ENCODE data around the gene CDK6. TPM values are rescaled to one million over a fixed set of nuclear protein-coding genes. Genes with fewer than 3 reads are reported as not detected.

The CDK6 gene
- polyA plus RNA-seq, 3 donors: 40.8 to 45.1 (median 42.3) TPM

DNA sequence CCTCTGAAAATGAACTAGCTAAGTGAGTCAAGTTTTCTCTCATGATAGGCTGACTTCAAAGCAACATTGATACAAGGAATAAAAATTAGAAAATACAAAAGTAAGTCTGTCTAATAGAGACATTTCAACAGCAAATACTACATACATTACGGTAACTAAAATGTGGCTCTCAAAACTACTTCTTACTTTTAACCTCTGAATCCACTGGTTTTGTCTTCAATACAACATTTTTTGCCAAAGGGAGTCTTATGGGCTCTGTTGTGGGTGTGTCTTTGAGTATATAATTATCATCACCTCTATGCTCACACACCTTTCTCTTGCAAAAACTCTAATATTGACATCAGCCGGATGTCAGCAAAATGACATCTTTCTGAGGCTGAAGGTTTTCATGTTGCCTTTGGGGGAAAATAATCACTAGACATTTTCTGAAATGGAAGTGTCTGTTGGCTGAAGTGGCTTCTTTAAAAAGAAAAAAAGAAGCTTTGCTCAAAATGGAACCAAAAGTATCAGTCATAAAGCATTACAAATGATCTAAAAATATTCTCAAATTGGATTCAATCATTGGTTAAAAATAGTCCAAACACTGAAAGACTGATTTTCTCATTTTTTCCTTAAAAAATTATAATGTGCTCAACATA is 204.4 kb downstream of the CDK6 start:
- DNase-seq (ENCODE audit: low read depth in 3 of 3, low spot score in 2 of 3): no peak

DNA sequence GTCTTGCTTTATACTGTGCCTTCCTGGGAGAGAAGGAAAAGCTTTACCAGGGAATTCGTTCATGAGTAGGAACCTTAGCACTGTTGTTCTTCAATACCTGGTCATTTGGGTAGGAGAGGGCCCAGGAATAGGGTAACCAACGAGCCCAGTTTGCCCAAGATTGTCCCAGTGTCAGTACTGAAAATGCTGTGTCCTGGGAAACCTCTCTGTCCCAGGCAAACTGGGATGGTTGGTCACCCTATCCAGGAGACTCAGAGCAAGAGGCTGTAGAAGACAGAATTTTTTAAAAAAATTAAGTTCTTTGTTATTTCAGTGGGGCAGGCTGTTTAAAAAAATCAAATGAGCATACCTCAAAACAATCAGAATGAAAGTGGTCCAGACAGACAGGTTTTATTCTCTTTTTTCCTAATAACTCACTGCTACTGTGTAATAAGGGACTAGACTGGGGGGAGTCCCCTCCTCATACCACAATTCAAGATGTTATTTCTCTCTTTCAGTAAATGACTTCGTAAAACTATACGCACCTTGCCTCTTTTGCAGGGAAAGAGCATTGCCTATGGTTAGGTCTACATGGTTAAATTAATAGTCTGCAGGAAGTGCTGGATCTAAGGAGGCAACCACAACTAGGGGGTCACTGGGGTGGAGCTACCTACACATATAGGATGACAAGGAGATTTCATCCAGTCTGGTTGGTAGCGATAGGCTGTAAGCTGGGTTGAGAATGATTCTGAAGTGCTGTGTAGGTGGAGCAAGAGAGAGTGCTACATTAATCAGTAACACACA is 205.1 kb downstream of the CDK6 start:
- DNase-seq (ENCODE audit: low read depth in 3 of 3, low spot score in 2 of 3): no peak

DNA sequence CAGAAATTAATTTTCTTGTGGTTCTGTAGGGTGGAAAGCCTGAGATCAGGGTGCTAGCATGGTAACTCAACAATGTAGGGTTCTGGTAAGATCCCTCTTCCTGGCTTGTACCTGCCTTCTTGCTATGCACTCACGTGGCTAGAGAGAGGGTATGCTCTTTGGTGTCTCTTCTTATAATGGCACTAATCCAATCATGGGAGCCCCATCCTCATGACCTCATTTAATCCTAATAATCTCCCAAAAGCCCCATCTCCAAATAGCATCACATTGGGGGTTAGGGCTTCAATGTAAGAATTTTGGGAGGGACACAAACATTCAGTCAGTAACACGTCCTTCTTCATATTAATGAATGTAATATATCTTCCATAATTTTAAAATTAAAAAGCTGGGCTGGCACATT is 206.6 kb downstream of the CDK6 start:
- DNase-seq (ENCODE audit: low read depth in 3 of 3, low spot score in 2 of 3): no peak

DNA sequence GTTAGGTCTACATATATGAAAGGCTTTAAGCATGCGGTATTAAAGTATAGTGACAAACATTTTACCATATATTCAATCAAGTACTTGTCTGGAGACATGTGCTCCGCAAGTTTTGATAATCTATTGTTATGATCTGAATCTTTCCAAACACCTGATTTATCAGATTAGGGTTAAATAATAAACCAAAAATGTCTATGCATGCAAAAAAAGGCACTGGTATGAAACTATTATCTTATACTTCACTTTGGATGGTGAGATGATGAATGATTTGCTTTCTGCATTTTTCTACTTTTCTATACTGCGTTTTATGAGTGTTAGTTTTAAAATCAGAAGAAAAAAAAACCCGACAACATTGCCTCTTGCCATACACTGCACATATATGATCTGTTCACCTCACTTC is 208.4 kb downstream of the CDK6 start:
- no peak for DNase-seq (ENCODE audit: low read depth in 3 of 3, low spot score in 2 of 3)

DNA sequence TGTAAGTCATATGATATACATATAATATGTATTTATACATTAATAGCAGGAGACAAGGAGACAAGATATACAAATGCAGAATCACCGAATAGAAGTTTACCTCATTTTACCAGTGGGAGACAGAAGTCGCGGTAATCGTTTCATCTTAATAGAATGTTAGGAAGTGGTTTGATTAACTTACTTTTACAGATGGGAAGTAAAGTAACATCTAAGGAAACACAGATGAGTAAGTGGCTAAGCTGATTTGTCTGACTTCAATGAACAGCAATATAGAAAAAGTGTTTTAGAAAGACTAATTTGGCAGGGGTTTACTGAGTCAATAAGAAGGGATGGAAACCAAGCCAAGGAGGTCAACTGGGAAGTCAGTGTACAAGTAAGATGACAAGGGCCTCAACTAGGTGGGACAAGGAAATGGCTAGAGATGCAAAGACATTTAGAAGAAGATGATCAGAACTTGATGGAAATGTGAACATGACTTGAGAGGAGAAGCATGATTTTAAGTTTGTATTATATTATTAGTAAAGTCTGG is 210.0 kb downstream of the CDK6 start:
- no peak for DNase-seq (ENCODE audit: low read depth in 3 of 3, low spot score in 2 of 3)

DNA sequence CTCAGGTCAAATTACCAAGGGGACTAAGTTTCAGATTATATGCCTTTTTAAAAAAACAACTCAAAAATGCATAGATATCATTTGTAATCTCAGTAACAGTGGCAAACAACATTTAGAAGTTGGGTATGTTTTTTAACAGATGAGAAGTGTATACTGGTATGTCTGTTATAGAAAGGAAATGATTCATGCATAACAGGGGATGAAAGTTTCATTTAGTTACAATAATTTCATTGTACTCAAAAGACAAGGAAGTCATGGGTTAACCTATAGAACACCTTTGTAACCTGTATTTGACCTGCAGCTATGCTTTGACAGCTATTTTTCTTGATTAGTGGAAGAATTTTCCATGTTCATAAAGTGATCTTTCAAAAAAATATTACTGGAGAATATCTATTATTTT is 210.8 kb downstream of the CDK6 start:
- no peak for DNase-seq (ENCODE audit: low read depth in 3 of 3, low spot score in 2 of 3)

DNA sequence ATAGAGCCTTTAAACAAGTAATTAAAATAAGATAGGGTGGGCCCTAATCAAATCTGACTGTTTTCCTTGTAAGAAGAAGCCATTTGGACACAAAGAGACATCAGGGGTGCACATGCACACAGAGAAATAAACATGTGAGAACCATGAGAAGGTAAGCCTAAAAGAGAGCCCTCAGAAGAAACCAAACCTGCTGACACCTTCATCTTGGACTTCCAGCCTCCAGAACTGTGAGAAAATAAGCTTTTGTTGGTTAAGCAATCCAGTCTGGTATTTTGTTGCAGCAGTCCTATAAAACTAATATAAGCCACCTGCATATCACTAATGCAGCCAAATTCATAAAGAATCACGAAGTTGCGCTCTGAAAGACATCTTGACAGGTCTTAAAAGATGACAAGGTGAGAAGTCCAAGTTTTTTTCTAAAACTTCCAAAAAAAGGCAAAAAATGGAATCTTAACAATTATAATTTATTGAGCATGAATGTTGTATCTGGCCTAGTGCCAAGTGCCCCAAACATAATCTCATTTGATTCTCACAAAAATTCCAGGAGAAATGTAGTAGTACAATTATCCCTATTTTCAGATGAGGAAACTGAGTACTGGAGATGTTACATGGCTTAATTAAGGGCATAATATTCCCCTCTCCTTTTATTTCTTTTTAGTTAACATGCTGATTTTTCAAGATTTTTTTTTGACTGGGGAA is 211.9 kb downstream of the CDK6 start:
- no peak for DNase-seq (ENCODE audit: low read depth in 3 of 3, low spot score in 2 of 3)

DNA sequence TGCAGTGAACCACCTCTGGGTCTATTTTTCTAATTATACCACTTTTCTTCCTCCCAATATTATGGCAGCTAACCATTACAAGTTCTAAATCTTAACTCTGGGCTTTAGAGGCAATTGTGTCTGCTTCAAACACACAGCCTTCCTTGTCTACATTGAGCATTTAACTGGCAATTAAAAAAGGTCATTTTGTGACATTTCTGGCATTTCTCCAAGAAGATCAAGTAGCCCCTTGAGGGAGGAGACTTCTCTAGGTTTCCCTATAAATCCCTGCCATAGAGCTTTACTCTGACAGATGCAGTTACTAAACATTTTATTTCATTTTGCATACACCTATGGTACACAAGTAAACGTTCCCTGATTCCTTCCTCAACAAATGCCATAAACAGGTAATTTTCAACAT is 212.8 kb downstream of the CDK6 start:
- DNase-seq (ENCODE audit: low read depth in 3 of 3, low spot score in 2 of 3): no peak

DNA sequence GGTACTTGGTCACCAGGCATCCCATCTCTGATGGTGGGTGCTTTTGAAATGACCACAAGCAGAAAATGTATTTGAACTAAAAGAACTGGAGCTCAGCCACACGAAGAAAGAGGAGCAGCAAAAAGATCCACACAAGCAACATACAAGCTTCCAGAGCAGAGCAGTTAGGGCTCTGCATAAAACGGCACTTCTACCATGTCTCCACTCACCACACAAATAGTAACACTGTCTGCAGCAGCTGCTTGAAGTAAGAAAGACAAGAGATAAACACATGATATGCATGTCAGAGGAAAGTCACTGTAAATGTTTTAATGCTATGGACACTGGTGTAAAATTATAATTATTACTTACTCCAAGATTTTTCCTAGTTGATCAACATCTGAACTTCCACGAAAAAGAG is 213.7 kb downstream of the CDK6 start:
- DNase-seq (ENCODE audit: low read depth in 3 of 3, low spot score in 2 of 3): no peak

DNA sequence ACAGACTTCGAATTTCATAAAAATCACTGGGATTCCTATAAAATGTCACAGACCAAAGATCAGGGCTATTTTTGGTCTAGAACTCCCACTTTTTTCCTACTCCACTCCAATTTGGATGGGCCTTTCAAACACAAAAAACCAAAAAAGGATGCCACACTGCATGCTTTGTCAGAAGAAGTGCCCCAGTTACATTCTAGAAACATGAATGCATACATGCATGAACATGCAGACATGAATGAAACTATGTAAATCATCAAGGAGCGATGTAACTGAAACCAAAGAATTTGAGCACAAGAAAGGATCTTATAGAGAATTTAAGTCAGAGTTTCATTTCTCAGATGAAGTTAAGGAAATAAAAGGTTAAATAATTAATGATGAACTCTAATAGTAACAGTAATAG is 214.3 kb downstream of the CDK6 start:
- DNase-seq (ENCODE audit: low read depth in 3 of 3, low spot score in 2 of 3): no peak

DNA sequence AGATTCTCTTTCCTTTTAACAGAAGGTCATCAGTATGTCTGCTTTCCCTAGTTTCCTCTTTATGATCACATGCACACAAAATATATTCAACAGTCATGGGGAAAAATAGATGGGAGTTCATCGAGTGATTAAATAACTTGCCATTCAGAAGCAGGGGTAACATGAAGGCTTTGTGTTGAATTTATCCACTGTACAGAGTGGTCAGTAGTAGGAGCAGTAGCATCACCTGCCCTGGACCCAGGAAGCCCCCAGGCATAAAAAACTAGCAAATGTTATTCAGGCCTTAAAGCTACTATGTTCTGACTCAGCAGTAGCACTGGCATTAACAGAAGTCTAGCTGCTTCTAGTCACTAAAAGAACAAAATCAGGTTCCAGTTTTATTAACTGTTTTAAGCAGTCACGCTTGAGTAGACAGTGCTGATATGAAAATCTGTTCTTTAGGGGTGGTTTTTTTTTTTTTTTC is 214.8 kb downstream of the CDK6 start:
- no peak for DNase-seq (ENCODE audit: low read depth in 3 of 3, low spot score in 2 of 3)

DNA sequence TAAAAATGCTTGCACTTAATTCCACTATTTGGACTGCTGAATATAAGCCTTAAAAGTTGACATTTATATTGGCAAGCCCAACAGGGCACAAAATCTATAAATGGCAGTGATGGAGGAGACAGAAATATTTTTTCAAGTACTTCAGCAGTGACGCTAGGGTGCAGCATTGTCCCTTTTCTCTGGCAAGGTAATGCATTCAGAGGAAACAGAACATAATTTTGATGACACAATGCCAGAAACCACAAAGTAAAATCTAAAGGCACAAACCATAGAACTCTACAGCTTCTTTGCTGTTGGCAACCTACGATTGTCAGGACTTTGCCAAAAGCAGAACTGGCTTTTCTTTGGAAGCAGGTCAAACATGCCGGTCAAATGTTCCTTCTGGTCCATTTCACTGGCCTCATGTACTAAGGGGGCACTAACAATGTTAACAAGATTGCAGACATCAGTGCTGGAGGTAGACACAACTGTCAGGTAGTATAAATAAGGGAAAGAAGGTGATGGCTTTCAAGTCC is 215.3 kb downstream of the CDK6 start:
- no peak for DNase-seq (ENCODE audit: low read depth in 3 of 3, low spot score in 2 of 3)

DNA sequence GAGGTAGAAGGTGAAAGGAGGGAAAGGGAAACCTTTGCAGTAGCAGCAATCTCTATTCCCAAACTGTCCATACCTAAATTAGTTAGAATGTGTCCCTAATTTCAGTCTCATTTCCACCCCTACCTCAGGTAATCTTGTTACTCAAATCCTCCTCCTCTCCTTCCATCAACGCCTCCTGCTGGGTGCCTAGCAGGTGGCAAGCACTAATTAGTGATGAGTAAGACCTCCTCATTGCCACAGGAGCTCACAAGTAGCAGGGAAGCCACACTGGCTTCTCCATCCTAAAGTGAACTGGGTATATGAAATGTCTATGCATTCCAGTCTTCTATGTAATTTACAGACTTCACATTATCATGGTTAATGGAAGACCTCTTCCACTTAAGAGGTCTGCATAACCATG is 220.5 kb downstream of the CDK6 start:
- DNase-seq (ENCODE audit: low read depth in 3 of 3, low spot score in 2 of 3): no peak

DNA sequence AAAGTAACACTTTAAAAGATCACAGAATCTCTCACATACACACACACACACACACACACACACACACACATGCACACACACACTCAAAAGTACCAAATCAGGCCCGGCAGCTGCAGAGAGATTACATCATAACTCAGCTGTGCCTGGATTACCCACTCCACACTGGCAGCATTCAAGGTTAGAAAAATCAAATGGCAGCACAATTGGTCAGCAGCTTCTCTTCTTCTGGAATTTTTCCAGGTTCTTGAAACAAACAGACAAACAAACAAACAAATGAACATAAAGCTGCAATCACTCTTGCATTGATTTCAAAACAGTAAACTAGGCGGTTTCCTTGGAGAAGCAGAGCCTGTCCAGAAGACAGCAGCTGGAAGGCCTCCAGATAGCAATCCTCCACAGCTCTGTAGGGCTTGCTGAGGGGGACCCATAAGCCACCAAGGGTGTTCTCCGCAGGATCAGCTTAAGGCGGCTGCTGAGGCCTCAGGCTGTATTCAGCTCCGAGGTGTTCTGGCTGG is 221.7 kb downstream of the CDK6 start:
- DNase-seq (ENCODE audit: low read depth in 3 of 3, low spot score in 2 of 3): no peak

DNA sequence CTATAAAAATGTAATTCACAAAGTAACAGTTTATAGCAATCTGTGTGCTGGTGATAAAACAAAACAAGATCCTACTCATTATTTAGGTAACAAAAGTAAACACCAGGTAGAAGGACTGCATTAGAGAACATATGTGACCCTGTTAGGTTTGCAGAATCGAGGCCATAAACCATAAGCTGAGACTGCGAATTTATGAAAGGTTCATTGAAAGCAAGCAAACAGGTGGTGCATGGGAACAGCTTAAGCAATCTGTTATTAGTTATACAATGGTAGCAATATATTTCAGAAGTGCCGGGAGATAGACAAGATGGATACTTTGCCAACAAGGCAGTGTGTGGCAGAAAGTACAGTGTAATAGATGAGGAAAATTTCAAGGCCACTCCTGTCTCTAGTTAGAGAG is 222.7 kb downstream of the CDK6 start:
- DNase-seq (ENCODE audit: low read depth in 3 of 3, low spot score in 2 of 3): no peak

DNA sequence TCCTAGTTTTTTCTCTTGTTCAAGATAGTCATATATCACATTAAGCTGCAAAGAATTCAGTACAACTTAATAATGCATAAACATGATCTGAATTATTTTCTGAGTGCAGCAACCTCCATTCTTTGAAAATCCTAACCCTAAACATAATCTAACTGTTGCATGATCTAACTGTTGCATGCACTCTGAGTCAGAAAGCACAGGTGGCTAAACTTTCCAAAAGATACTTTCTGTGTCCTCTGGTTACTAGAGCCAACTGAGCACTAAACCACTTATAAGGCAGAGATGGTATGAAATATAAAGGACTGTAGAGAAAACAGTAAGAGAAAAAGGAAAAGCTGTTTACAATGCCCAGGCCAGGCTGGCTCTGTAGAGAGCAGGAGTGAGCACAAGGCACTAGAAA is 223.2 kb downstream of the CDK6 start:
- no peak for DNase-seq (ENCODE audit: low read depth in 3 of 3, low spot score in 2 of 3)

DNA sequence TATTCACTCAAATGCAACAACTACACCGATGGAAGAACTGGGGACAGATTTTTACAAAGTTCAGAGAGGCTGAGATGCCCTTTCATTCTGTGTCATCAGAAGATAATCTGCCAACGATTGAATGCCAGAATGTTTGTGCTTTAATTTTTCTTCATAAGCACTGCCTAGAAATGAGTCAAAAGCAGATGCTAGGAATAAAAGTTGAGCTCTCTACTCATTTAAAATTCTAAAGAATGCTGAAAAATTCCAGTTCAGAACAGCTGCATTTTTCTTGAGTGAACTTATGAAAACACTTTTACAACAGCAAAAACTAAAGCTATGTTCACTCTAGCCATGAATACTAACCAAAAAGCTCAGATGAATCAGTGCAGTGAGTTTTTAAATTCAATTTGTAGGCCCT is 223.9 kb downstream of the CDK6 start:
- no peak for DNase-seq (ENCODE audit: low read depth in 3 of 3, low spot score in 2 of 3)

DNA sequence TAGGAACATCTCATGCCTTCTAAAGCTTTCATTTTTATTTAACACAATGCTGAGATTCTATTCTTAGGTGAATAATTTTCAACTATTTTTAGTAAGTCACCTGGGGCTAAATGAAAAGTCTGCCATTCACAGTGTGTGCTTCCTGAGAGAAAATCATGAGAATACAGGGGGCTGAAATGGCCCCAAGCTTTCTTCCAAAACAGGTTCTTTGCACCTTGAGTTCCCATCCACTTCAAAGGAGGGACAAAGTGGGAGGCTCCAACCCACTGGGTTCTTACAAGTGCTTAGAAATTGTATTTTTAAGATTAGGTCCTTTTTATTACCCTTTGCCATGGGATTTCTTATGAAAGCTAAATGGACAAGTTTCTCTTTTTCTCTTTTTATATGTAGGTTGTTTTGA is 224.6 kb downstream of the CDK6 start:
- no peak for DNase-seq (ENCODE audit: low read depth in 3 of 3, low spot score in 2 of 3)

DNA sequence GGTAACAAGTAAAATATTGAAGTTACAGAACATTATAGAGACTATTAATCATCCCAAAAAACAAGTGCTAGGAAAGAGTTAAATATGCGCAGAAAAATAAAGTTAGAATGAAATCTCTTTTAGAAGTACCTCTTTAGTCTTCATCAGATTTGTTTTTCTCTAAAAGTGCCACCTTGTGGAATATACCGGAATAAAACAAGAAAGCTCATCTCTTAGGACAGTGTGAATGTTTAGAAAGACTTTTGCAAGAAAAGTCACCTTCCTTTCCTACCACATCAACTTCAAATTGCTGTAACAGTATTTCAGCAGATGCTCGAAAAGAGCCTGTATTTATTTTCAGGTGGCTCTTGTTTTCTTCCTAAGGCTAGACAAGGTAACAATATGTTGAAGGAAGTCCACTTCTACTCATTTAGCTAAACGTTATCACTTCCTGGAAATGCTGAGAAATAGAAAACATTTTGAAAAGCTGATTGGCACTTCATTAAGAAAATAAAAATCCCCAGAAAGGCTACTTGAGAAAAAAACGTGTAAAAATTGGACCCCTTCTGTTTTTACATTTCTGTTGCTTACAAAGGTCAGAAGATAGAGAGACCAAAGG is 226.4 kb downstream of the CDK6 start:
- no peak for DNase-seq (ENCODE audit: low read depth in 3 of 3, low spot score in 2 of 3)

DNA sequence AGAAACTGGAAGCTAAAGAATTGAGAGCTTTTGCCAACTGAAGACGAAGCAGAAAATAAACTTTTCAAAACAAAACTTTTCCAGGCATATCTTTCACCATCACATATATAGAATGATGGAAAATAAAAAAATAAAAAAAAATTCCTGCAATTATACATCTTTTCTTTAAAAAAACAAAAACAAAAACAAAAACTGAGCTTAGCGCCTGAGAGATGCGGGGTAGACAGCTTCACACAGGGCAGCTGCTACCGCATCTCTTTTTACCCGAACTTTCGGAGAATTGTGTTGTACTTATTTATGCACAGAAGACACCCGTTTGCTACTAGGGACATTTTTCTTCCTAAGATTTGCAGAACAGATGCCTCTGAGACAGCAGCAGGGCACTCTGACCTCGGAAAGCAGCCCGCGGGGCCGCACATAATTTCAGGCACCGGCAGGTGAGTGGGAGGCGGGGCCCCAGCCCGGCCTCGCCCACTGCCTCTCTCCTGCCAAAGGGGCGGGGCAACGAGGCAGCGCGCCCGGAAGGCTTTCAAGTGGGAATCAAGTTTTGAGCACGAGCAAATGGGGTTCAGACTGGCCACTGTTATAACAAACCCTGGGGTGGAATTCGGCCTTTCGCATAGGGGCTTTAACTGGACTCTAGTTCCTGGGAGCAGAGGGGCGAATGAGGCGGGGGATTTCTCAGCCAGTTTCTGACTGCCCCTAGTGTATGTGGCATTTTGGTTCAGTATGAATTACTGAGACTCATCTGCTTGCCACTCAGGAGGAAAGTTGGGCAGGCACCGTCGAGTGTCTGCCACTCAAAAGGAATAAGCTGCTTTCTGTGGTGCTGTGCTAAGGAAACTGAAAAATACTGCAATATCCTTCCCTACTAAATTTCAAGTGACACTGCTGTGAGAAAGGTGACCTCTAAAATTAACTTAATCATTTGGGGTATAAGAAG is 227.7 kb downstream of the CDK6 start:
- DNase-seq (ENCODE audit: low read depth in 3 of 3, low spot score in 2 of 3): no peak
